ENCODE measurements around the gene CD6.
A peak's percentile ranks its signal among the peaks of the same experiment; 100 is the strongest.
"Not testable (repeated sequence)": the region's sequence is repeated elsewhere in the genome, so short reads cannot be mapped to it uniquely, and the experiment has no call there.

The CD6 gene

DNA sequence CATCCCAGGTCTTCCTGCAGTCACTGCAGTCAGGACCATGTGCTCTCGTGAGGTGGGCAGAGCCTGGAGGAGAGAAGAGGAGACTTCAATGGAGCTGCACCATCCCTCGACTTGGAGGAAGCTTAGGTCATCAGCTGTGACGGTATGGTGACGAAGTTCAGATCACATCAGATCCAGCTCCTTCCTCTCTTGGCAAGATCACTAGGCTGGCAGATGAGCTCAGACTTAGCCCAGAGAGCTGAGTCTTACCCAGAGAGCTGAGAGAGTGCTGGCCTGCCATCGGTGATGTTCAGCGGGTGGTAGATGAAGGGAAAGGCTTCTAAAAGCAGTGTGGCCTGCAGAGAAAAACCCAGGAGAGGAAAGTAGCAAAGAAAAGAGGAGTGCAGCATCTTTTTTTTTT is 17.7 kb upstream of the CD6 start:
- Mint-ChIP-seq H3K4me1 (peaks cover 26% of the 10 kb centered on the region), H3K9me3 (no peaks in the 10 kb centered on the region), H3K4me3 (no peak overlapping the region), H3K36me3 (no peaks in the 10 kb centered on the region), H3K27ac (no peak overlapping the region), H3K27me3 (peaks cover 71% of the 10 kb centered on the region)
- CTCF ChIA-PET = interaction anchor here (0.9 to 1.6 kb wide), 2 partner anchors 17 to 38 kb away, joined by 3 read pairs; partner anchors contain the start of gene CD6
- DNase-seq = no peak

DNA sequence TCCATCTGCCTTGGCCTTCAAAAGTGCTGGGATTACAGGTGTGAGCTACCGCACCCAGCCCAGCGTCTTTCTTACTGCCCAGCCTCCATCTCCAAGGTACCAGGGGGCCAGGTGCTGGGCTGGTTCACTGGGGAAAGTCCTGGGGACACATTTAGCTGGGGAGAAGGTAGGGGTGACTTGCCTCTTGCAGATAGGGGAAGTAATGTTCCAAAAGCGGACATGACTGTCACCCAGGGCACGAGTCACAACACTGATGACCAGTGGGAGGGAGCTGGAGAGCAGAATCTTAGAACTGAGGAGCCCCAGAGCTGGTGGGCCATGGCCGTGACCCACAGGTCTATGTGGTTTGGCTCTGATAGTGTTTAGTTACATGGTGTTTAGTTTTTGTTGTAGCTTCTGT is 17.1 kb upstream of the CD6 start:
- no peaks in the 10 kb centered on the region for H3K36me3 Mint-ChIP-seq
- H3K27me3 Mint-ChIP-seq = peaks cover 65% of the 10 kb centered on the region
- no peak for DNase-seq
- CTCF ChIA-PET = interaction anchor here (1.6 kb wide), 1 partner anchor 39 kb away, joined by 3 read pairs; no protein-coding TSS in a partner anchor
- H3K4me1 Mint-ChIP-seq = peaks cover 26% of the 10 kb centered on the region
- H3K27ac Mint-ChIP-seq = no peak overlapping the region
- no peaks in the 10 kb centered on the region for H3K9me3 Mint-ChIP-seq
- H3K4me3 Mint-ChIP-seq = no peak overlapping the region

DNA sequence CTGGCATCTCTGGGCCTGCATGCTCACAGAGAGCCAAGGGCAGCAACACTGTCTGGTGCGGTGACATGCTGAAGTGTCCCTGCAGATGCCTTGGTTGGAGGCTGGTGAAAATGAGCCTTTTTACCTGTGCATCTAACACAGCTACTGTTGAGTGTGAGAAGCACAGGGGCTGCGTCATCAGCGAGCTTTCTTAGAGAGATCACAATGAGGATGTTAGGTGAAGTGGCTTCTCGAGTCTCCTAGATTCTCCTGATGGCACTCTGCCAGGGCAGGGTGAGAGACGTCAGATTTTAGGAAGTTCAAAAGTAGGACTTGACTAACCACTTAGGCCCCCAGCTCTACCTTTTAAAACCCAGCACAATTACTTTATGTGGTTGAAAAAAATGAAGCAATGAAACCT is 15.9 kb upstream of the CD6 start:
- H3K27ac Mint-ChIP-seq = no peak overlapping the region
- DNase-seq = no peak
- no peak overlapping the region for H3K4me3 Mint-ChIP-seq
- peaks cover 19% of the 10 kb centered on the region for H3K4me1 Mint-ChIP-seq
- H3K36me3 Mint-ChIP-seq = no peaks in the 10 kb centered on the region
- H3K27me3 Mint-ChIP-seq = peaks cover 67% of the 10 kb centered on the region
- CTCF ChIA-PET = interaction anchor here (0.6 kb wide), 2 partner anchors 14 to 133 kb away, joined by 3 read pairs; no protein-coding TSS in a partner anchor
- no peaks in the 10 kb centered on the region for H3K9me3 Mint-ChIP-seq

DNA sequence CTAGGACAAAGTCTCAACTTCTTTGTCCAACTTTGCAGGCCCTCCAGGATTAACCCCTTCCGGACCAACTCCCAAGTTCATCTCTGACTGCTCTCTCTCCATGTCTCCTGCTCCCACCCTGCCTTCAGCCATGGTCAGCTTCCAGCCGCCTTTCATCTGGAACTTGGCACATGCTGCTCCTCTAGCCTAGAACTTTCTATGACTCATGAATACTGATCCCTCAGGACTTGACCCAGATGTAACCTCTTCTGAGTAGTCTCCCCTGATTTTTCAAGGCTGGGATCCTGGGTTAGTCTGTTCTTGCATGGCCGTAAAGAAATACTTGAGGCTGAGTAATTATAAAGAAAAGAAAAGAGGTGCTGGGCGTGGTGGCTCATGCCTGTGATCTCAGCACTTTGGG is 14.3 kb upstream of the CD6 start:
- H3K36me3 Mint-ChIP-seq = no peaks in the 10 kb centered on the region
- peaks cover 69% of the 10 kb centered on the region for H3K27me3 Mint-ChIP-seq
- H3K27ac Mint-ChIP-seq = no peak overlapping the region
- no peak overlapping the region for H3K4me3 Mint-ChIP-seq
- CTCF ChIA-PET = no interaction called here
- DNase-seq = no peak
- H3K4me1 Mint-ChIP-seq = peaks cover 11% of the 10 kb centered on the region
- no peaks in the 10 kb centered on the region for H3K9me3 Mint-ChIP-seq

GRCh38 chr11:60959431-60959830 is 12.0 kb upstream of the CD6 start:
- DNase-seq = no peak
- Mint-ChIP-seq H3K9me3 (no peaks in the 10 kb centered on the region), H3K4me1 (no peaks in the 10 kb centered on the region), H3K27ac (no peak overlapping the region), H3K27me3 (peaks cover 54% of the 10 kb centered on the region), H3K36me3 (no peaks in the 10 kb centered on the region), H3K4me3 (no peak overlapping the region)
- CTCF ChIA-PET = interaction anchor here (0.5 to 1.3 kb wide), 2 partner anchors 10 to 104 kb away, joined by 3 to 4 read pairs; no protein-coding TSS in a partner anchor

DNA sequence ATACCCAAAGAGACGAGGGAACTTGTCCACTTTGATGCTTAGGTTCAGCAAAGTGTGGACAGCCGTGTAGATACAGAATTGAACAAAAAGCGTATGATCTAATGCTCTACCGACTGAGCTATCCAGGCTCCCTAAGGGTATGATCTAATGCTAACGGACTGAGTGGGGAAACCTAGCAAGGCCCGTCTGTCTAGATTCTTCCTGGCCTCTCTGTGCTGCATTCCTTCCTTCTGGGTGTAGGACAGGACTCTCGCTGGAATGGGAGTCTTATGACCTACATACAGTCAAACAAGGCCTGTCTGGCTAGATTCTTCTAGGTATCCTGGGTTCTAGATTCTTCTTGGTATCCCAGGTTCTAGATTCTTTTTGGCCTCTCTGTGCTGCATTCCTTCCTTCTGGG is 11.1 kb upstream of the CD6 start:
- Mint-ChIP-seq H3K36me3 (no peaks in the 10 kb centered on the region), H3K4me3 (no peak overlapping the region), H3K4me1 (no peaks in the 10 kb centered on the region), H3K9me3 (no peaks in the 10 kb centered on the region), H3K27ac (no peak overlapping the region), H3K27me3 (peaks cover 62% of the 10 kb centered on the region)
- no peak for DNase-seq
- CTCF ChIA-PET = no interaction called here

DNA sequence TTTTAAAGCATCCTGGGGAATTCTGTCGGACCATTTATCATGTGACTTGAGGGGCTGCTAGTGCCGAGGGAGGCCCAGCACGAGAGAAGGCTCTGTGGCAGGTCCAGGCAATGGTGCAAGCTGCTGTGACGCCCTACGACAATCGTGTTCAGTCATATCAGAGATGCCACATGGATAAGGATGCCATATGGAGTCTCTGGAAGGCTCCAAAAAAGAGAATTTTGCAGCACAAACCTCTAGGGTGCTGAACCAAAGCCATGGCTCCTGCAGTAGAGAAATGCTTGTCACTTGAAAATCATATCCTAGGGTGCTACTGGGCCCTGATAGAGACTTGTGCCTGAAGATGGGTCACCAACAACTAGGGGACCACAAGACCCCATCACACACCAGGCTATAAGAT is 6.7 kb upstream of the CD6 start:
- H3K4me3 Mint-ChIP-seq = no peak overlapping the region
- H3K9me3 Mint-ChIP-seq = peaks cover 11% of the 10 kb centered on the region
- no peak overlapping the region for H3K27ac Mint-ChIP-seq
- no peak for DNase-seq
- peaks cover 8% of the 10 kb centered on the region for H3K36me3 Mint-ChIP-seq
- CTCF ChIA-PET = no interaction called here
- peaks cover 43% of the 10 kb centered on the region for H3K27me3 Mint-ChIP-seq
- no peaks in the 10 kb centered on the region for H3K4me1 Mint-ChIP-seq

- CTCF ChIA-PET = interaction anchor here (4.5 kb wide), 1 partner anchor 221 kb away, joined by 16 read pairs; no protein-coding TSS in a partner anchor
- peaks cover 22% of the 10 kb centered on the region for H3K27me3 Mint-ChIP-seq
- H3K9me3 Mint-ChIP-seq = peaks cover 11% of the 10 kb centered on the region
- H3K27ac Mint-ChIP-seq = no peak overlapping the region
- H3K4me1 Mint-ChIP-seq = peaks cover 17% of the 10 kb centered on the region
- H3K36me3 Mint-ChIP-seq = peaks cover 11% of the 10 kb centered on the region
- no peak for DNase-seq
- no peak overlapping the region for H3K4me3 Mint-ChIP-seq
Observed at GRCh38 chr11:60966890-60967289, 4.6 kb upstream of the CD6 start.

DNA sequence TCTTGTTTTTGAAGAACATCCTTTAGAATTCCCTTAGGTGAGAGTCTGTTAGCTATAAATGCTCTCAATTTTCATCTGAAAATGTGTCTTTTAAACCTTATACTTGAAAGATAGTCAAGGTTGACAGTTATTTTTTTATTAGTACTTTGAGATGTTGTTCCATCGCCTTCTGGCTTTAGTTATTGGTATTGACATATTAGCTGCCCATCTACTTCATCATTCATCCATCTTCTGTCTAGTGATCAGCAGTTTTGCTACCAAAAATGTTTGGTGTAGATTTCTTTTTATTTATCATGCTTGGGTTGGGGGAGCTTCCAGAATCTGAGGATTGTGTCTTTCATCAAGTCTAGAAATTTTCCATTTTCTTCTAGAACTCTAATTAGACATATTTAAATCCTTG is 3.3 kb upstream of the CD6 start:
- peaks cover 17% of the 10 kb centered on the region for H3K4me1 Mint-ChIP-seq
- peaks cover 21% of the 10 kb centered on the region for H3K27me3 Mint-ChIP-seq
- peaks cover 11% of the 10 kb centered on the region for H3K9me3 Mint-ChIP-seq
- no peak overlapping the region for H3K27ac Mint-ChIP-seq
- CTCF ChIA-PET = interaction anchor here (0.6 to 4.5 kb wide), 4 partner anchors 9 to 219 kb away, joined by 3 to 39 read pairs (median 10); no protein-coding TSS in a partner anchor
- DNase-seq = no peak
- no peak overlapping the region for H3K4me3 Mint-ChIP-seq
- peaks cover 21% of the 10 kb centered on the region for H3K36me3 Mint-ChIP-seq

DNA sequence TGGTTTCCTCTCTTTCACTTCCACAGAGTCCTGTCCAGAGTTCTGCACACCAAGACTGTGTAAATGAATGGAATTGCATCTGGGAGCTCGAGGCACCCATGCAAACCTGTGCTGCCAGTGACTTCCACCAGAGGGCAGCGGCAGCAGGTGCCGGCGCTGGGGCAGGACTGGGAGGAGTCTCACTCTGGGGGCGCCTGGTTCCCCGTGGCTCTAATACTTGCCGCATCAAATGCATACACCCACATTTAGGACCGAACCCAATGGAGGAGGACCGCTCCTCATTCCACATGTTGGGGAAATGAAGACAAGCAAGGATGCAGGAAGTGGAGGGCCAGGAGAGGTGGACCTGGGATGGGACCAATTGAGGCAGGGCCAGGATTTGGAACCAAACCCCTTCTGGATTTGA is 1.1 kb upstream of the CD6 start:
- Mint-ChIP-seq H3K9me3 (peaks cover 11% of the 10 kb centered on the region), H3K27ac (peak overlapping the region; percentile 76), H3K36me3 (peaks cover 41% of the 10 kb centered on the region), H3K4me3 (peak overlapping the region; percentile 42), H3K27me3 (peaks cover 13% of the 10 kb centered on the region), H3K4me1 (peaks cover 22% of the 10 kb centered on the region)
- CTCF ChIA-PET = interaction anchor here (0.6 to 4.5 kb wide), 20 partner anchors 11 to 217 kb away, joined by 3 to 39 read pairs (median 4); no protein-coding TSS in a partner anchor
- peak; percentile 88 for DNase-seq

- DNase-seq = no peak
Observed at GRCh38 chr11:60970890-60971289, 590 bp upstream of the CD6 start.

GRCh38 chr11:60972182-60973030 is 926 bp downstream of the CD6 start:
- Mint-ChIP-seq H3K27me3 (peaks cover 2% of the 10 kb centered on the region), H3K9me3 (peaks cover 9% of the 10 kb centered on the region), H3K4me3 (peak overlapping the region; percentile 90), H3K4me1 (peaks cover 38% of the 10 kb centered on the region), H3K36me3 (peaks cover 55% of the 10 kb centered on the region), H3K27ac (peak overlapping the region; percentile 92)
- peak; percentile 66 for DNase-seq
- CTCF ChIA-PET = interaction anchor here (1.0 to 1.7 kb wide), 4 partner anchors 39 to 216 kb away, joined by 3 to 5 read pairs (median 4); no protein-coding TSS in a partner anchor

More at GRCh38 chr11:60970890-60971289, 590 bp upstream of the CD6 start:
- Mint-ChIP-seq H3K4me3 (peak overlapping the region; percentile 90), H3K9me3 (peaks cover 11% of the 10 kb centered on the region), H3K27me3 (peaks cover 11% of the 10 kb centered on the region), H3K27ac (peak overlapping the region; percentile 92), H3K4me1 (peaks cover 24% of the 10 kb centered on the region), H3K36me3 (peaks cover 43% of the 10 kb centered on the region)
- CTCF ChIA-PET = interaction anchor here (0.8 to 4.5 kb wide), 16 partner anchors 9 to 217 kb away, joined by 3 to 39 read pairs (median 4); no protein-coding TSS in a partner anchor

DNA sequence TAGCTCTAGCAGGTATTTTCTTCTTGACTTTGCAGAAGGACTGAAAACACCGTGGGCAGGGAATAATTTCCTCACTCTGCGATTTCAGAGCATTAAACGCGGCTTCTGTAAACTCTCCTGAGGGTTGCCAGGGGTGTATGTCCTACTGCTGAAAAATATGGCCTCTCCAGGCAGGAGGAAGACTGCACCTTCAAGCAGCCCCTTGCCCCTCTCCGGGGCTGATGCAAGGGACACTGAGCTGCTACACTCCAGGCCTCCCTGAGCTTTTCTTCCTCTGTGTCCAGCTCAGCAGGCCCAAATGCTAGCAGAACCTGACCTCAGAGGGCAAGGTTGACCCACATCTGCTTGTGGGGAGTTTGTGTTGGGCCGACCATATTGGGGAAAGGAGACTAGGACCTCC is 2.2 kb downstream of the CD6 start:
- Mint-ChIP-seq H3K4me1 (peaks cover 51% of the 10 kb centered on the region), H3K27me3 (no peaks in the 10 kb centered on the region), H3K9me3 (peaks cover 2% of the 10 kb centered on the region), H3K36me3 (peaks cover 60% of the 10 kb centered on the region), H3K4me3 (peak overlapping the region; percentile 90), H3K27ac (peak overlapping the region; percentile 92)
- CTCF ChIA-PET = no interaction called here
- DNase-seq = peak; percentile 29

- DNase-seq = peak; percentile 28
- peak overlapping the region; percentile 92 for H3K27ac Mint-ChIP-seq
- peak overlapping the region; percentile 90 for H3K4me3 Mint-ChIP-seq
- H3K27me3 Mint-ChIP-seq, H3K9me3 Mint-ChIP-seq, CTCF ChIA-PET: not testable (repeated sequence)
- H3K36me3 Mint-ChIP-seq = peaks cover 65% of the 10 kb centered on the region
- H3K4me1 Mint-ChIP-seq = peaks cover 57% of the 10 kb centered on the region
Observed at GRCh38 chr11:60974316-60974715, 2.8 kb downstream of the CD6 start.

All from activated naive CD4-positive, alpha-beta T cell treated with anti-CD3 and anti-CD28 coated beads, Interleukin-2, amount 10 ng/mL, durations not matched to agents 7 days and 5 days (primary cell).